Small intestine (tissue), 7 donors: ENCODE data around the gene RASL10A. TPM values are rescaled to one million over a fixed set of nuclear protein-coding genes. Genes with fewer than 3 reads are reported as not detected.

Experiments
- DNase-seq, 2 donors: peaks; one replicate each; pipeline versions ENCODE4 v3.0.0 to v3.0.0-alpha.2; 2013
- FAIRE-seq: peaks from 2 replicates; lab custom pipeline; 2012; peaks lifted over from hg19 to GRCh38; lab: Jason Lieb, UNC
- H3K27ac ChIP-seq, 3 donors: one replicate each; pipeline ENCODE4 v1.5.1; 2013; ENCODE audit warnings: low read length in 2 of 3, mild to moderate bottlenecking in 2 of 3, control low read depth in 1 of 3, inconsistent platforms in 1 of 3, low read depth in 1 of 3, moderate library complexity in 1 of 3
- H3K27me3 ChIP-seq, 3 donors: one replicate each; pipeline ENCODE4 v1.6.1; 2013; ENCODE audit warnings: low read length in 3 of 3, inconsistent platforms in 1 of 3; ENCODE audit not compliant: control insufficient read depth in 3 of 3, insufficient read depth in 3 of 3
- H3K36me3 ChIP-seq, 3 donors: one replicate each; pipeline ENCODE4 v1.6.1; 2013; ENCODE audit warnings: low read length in 3 of 3, inconsistent platforms in 1 of 3, low read depth in 1 of 3, mild to moderate bottlenecking in 1 of 3, moderate library complexity in 1 of 3; ENCODE audit not compliant: control insufficient read depth in 3 of 3, insufficient read depth in 2 of 3
- H3K4me1 ChIP-seq, 3 donors: one replicate each; pipeline ENCODE4 v1.6.1; 2013; ENCODE audit warnings: low read length in 2 of 3, inconsistent platforms in 1 of 3, low read depth in 1 of 3, mild to moderate bottlenecking in 1 of 3, moderate library complexity in 1 of 3; ENCODE audit not compliant: control insufficient read depth in 3 of 3, insufficient read depth in 2 of 3
- H3K4me3 ChIP-seq, 3 donors: one replicate each; pipeline ENCODE4 v1.5.1; 2013; ENCODE audit warnings: low read length in 3 of 3, control low read depth in 1 of 3, inconsistent platforms in 1 of 3, low read depth in 1 of 3, mild to moderate bottlenecking in 1 of 3, moderate library complexity in 1 of 3
- H3K9me3 ChIP-seq, 2 donors: one replicate each; pipeline ENCODE4 v1.6.1; 2013; ENCODE audit warnings: low read depth in 1 of 2, low read length in 1 of 2; ENCODE audit not compliant: control insufficient read depth in 2 of 2, insufficient read depth in 1 of 2
- WGBS, 3 donors: extraction: QIAGEN DNeasy Blood & Tissue Kit; methylation state at CpG; one replicate each; pipeline ENCODE4 v1.1.7; 2013; 5-methylcytosine and 5-hydroxymethylcytosine counted together
- polyA plus RNA-seq, 4 donors: library from polyadenylated mRNA; stranded (reverse) in 3 of 4; unstranded in 1 of 4; fragments of 200-250 nt in 3 of 4; fragments of 120-200 nt in 1 of 4; gene quantifications; one replicate each; pipeline versions ENCODE4 v1.2.1 to v1.2.3, GENCODE V29; 2013
- donor health status: healthy with polysubstance abuse.
- donor health status: control.
- donor health status: control.
- donor health status: Bipolar disorder and iron deficiency.
- donor health status: healthy.

Gene RASL10A
- polyA plus RNA-seq, 4 donors = 0.74 to 4.1 (median 3.8) TPM

DNA sequence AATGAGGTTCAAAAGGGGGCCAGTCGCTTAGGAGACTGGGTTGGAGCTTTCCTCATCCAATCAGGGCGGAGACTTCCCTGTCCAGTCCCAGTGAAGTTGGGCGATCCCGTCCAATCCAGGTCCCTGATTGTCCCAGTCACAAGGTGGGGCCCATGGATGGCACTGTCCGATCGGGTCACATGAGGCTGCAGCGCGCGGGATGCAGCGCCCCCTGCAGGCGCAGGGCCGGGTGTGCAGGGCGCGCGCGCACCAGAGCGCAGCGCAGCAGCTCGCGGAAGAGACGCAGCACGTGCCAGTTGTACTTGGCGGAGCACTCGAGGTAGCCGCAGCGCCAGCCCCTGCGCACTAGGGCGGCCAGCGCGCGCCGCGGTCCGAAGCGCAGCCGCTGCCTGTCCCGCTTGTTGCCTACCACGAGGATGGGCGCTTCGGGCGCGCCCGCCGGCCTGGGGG is 2.3 kb downstream of the RASL10A start:
- Histone ChIP-seq H3K4me1 (peaks cover 7 to 45% (median 14%) of the 10 kb centered on the region in 3 donors), H3K36me3 (peaks cover 0 to 10% (median 0%) of the 10 kb centered on the region in 3 donors), H3K4me3 (no peak overlapping the region), H3K9me3 (no peaks in the 10 kb centered on the region), H3K27me3 (peaks cover 10 to 40% (median 19%) of the 10 kb centered on the region in 3 donors), H3K27ac (no peak overlapping the region)
- 16 to 23% (median 23%) methylated on average over 35 to 44 of the region's 44 CpGs for WGBS, 3 donors
- DNase-seq (peak; percentile 54 to 74), FAIRE-seq (no peak)

DNA sequence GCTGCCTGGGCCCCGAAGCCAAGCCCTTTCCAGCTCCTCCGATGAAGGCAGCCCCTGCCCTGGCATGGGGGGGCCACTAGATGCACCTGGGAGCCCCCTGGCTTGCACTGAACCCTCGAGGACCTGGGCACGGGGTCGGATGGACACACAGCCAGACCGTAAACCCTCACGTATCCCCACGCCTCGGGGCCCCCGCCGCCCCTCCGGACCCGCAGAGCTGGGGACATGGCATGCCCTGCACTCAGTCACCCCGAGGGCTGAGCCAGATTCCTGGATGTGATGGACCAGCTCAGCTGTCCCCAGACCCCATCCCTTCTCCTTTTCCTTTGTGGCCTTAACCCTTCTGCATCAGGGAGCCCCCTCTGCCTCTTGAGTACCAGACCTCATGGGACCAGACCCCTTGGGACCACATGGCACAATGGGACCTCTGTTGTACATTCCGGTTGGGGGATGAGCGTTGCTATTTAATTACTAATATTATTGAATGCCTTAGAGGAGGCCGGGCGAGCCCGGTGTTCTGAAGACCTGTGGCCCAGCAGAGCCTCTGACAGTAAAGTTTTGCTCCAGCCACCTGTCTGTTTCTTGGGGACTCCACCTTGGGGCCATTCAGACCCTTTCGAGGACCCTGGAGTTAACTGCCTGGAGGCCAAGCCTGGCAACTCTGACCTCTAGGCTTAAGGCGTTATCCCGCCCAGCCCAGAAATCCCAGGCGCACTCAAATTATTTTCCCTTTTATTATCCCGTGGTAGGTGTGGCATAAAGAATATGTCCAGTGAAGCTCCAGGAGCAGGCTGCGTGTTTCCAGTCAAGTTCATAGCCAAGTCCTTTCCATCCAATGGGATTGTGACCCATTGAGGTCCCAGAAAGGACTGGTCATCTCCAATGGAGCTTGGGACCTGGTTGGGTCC is 3.0 kb downstream of the RASL10A start:
- H3K4me1 ChIP-seq = peaks cover 7 to 51% (median 18%) of the 10 kb centered on the region in 3 donors

DNA sequence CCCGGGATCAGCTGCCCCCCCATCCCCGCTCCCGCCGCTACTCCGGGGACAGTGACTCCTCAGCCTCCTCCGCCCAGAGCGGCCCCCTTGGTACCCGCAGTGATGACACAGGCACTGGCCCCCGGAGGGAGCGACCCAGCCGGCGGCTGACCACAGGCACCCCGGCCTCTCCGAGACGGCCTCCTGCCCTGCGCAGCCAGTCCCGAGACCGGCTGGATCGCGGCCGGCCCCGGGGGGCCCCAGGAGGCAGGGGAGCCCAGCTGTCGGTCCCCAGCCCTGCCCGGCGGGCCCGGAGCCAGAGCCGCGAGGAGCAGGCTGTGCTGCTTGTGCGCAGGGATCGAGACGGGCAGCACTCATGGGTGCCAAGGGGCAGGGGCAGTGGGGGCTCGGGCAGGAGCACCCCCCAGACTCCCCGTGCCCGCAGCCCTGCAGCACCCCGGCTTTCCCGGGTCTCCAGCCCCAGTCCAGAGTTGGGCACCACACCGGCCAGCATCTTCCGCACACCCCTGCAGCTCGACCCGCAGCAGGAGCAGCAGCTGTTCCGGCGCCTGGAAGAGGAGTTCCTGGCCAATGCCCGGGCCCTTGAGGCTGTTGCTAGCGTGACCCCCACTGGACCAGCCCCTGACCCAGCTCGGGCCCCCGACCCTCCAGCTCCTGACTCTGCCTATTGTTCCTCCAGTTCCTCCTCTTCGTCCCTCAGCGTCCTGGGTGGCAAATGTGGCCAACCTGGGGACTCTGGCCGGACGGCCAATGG is 3.9 kb downstream of the RASL10A start:
- Histone ChIP-seq H3K36me3 (peaks cover 0 to 10% (median 0%) of the 10 kb centered on the region in 3 donors), H3K27ac (peak overlapping the region in 1 of 3 donors; percentile 82), H3K4me1 (peaks cover 7 to 55% (median 18%) of the 10 kb centered on the region in 3 donors), H3K9me3 (no peaks in the 10 kb centered on the region), H3K4me3 (no peak overlapping the region), H3K27me3 (peaks cover 10 to 34% (median 19%) of the 10 kb centered on the region in 3 donors)
- no peak for FAIRE-seq
- DNase-seq = no peak
- WGBS, 3 donors = 69 to 85% (median 76%) methylated on average over 43 to 50 of the region's 50 CpGs

More for the DNA sequence above, 3.0 kb downstream of the RASL10A start:
- FAIRE-seq = no peak
- H3K27me3 ChIP-seq = peaks cover 10 to 40% (median 19%) of the 10 kb centered on the region in 3 donors
- H3K4me3 ChIP-seq = no peak overlapping the region
- WGBS, 3 donors = 78 to 86% (median 83%) methylated on average over 23 to 25 of the region's 25 CpGs
- H3K36me3 ChIP-seq = peaks cover 0 to 10% (median 0%) of the 10 kb centered on the region in 3 donors
- DNase-seq = no peak
- H3K9me3 ChIP-seq = no peaks in the 10 kb centered on the region
- H3K27ac ChIP-seq = no peak overlapping the region

DNA sequence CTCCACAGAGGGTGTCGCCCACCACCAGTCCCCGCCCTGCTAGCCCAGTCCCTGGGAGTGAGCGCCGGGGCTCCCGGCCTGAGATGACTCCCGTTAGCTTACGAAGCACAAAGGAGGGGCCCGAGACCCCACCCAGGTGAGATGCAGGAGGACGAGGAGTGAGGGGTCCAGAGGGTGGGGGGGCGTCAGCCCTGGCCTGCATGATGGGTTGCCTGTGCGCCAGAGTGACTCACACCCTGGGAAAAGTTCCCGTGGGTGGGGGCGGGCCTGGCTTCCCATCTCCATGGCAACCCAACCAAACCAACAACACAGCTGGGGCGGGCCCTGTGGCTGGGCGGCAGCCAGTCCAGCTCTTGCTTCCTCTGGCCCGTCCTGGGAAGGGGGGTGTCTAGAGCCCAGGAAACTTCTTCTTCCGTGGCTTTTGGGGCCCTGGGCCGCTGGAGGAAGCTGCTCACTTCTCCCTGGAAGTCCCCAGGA is 4.6 kb downstream of the RASL10A start:
- H3K27ac ChIP-seq = peak overlapping the region in 1 of 3 donors; percentile 82
- H3K36me3 ChIP-seq = peaks cover 0 to 10% (median 0%) of the 10 kb centered on the region in 3 donors
- 12 to 15% (median 15%) methylated on average over 16 to 18 of the region's 18 CpGs for WGBS, 3 donors
- peaks cover 10 to 26% (median 14%) of the 10 kb centered on the region in 3 donors for H3K27me3 ChIP-seq
- FAIRE-seq = no peak
- H3K4me1 ChIP-seq = peaks cover 7 to 61% (median 18%) of the 10 kb centered on the region in 3 donors
- no peak overlapping the region for H3K4me3 ChIP-seq
- H3K9me3 ChIP-seq = no peaks in the 10 kb centered on the region
- peak; percentile 76 to 93 for DNase-seq

DNA sequence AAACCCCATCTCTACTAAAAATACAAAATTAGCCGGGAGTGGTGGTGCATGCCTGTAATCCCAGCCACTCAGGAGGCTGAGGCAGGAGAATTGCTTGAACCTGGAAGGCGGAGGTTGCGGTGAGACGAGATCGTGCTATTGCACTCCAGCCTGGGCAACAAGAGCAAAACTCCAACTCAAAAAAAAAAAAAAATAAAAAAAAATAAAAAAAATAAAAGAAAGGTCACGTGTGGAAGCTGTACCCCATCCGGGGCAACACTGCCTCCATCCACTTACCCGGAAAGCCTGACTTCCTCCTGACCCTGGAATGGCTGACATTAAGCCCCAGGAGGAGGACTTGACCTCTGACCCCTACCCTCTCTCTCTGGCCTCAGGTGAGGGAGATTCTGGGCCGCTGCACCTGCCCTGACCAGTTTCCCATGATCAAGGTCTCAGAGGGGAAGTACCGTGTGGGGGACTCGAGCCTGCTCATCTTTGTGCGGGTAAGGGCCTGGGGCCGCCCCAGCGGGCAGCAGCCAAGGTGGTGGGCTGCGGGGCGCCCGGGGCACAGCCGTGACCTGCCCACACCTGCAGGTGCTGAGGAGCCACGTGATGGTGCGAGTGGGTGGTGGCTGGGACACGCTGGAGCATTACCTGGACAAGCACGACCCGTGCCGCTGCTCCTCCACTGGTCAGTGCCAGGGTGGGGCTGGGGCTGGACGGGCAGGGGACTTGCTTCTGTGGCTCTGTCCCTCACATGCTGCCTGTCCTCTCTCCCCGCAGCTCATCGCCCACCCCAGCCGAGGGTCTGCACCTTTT is 5.2 kb downstream of the RASL10A start:
- FAIRE-seq (no peak), DNase-seq (peak in 1 of 2 donors; percentile 12)
- H3K27ac ChIP-seq = peak overlapping the region in 1 of 3 donors; percentile 61
- 45 to 64% (median 51%) methylated on average over 22 to 28 of the region's 28 CpGs for WGBS, 3 donors
- no peak overlapping the region for H3K4me3 ChIP-seq
- H3K27me3 ChIP-seq = peaks cover 10 to 23% (median 14%) of the 10 kb centered on the region in 3 donors
- peaks cover 7 to 60% (median 18%) of the 10 kb centered on the region in 3 donors for H3K4me1 ChIP-seq
- H3K9me3 ChIP-seq = no peaks in the 10 kb centered on the region
- H3K36me3 ChIP-seq = peaks cover 0 to 10% (median 0%) of the 10 kb centered on the region in 3 donors

DNA sequence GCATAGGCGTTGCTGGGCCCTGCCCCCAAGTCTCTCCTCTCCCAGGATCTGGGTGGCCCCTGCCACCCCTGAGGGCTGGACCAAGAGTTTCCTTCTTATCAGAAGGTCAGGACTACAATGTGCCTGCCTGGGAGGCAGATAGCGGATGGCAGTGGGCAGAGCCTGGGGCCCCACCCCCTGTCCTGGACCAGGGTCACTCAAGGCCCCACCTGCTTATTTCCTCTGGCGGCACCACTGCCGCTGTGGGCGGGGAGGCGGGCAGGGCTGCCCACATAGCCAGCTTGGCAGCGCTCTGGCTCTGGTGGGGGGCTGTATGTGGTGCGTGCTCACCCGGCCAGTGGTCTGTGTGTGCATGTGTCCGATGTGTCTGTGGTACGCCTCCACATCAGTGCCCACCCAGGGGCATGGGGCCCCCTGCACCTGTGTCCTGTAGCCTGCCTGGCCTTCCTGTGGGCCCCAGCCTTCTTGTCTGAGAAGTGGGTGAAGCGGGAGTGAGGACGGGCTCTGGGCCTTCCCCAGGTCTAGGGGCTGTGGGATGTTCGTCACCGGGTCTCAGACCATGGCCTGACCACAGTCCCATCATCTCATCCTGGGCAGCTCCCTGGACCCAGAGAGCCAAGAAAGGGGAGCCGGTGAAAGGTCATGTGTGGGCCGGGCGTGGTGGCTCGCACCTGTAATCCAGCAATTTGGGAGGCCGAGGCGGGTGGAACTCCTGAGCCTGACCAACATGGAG is 6.0 kb downstream of the RASL10A start:
- DNase-seq (peak; percentile 32 to 73), FAIRE-seq (no peak)
- no peaks in the 10 kb centered on the region for H3K9me3 ChIP-seq
- peaks cover 0 to 10% (median 0%) of the 10 kb centered on the region in 3 donors for H3K36me3 ChIP-seq
- WGBS, 3 donors = 42 to 68% (median 62%) methylated on average over 18 to 21 of the region's 21 CpGs
- H3K27ac ChIP-seq = peak overlapping the region in 1 of 3 donors; percentile 61
- H3K27me3 ChIP-seq = peaks cover 7 to 19% (median 9%) of the 10 kb centered on the region in 3 donors
- peak overlapping the region in 1 of 3 donors; percentile 12 for H3K4me3 ChIP-seq
- H3K4me1 ChIP-seq = peaks cover 7 to 57% (median 18%) of the 10 kb centered on the region in 3 donors

DNA sequence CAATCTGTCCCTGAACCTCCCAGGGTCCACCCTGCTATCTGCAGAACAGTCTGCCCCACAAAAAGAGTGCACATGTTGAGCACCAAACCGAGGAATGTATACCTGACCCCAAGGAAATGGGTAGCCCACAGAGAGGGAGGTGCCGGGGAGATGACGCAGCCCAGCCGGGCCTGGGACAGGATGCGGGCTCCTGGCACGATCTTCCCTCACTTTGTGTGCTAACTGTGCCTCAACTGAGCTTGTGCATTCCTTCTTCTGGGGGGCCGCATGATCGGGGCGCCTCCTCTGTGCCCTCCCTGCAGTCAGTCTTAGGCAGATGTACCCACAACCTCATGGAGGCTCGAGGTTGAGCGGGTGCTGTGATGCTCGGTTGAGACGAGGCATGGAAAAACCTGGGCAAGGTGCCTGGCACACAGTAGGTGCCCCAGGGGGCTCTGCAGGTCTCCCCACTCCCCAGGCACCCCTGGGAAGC is 6.7 kb downstream of the RASL10A start:
- H3K27ac ChIP-seq = peak overlapping the region in 1 of 3 donors; percentile 61
- DNase-seq (peak in 1 of 2 donors; percentile 11), FAIRE-seq (no peak)
- peak overlapping the region in 1 of 3 donors; percentile 12 for H3K4me3 ChIP-seq
- peaks cover 7 to 50% (median 16%) of the 10 kb centered on the region in 3 donors for H3K4me1 ChIP-seq
- 55 to 56% (median 56%) methylated on average over 11 to 13 of the region's 13 CpGs for WGBS, 3 donors
- H3K27me3 ChIP-seq = peaks cover 3 to 12% (median 6%) of the 10 kb centered on the region in 3 donors
- H3K36me3 ChIP-seq = peaks cover 0 to 10% (median 0%) of the 10 kb centered on the region in 3 donors
- H3K9me3 ChIP-seq = no peaks in the 10 kb centered on the region
